Measurements from ENCODE around the gene SENP8. TPM values are rescaled to one million over a fixed set of nuclear protein-coding genes. Genes with fewer than 3 reads are reported as not detected.
"Not testable (repeated sequence)": the region's sequence is repeated elsewhere in the genome, so short reads cannot be mapped to it uniquely, and the experiment has no call there.

SENP8 gene
- total RNA-seq = 1 to 10 TPM; 2.5 TPM

DNA sequence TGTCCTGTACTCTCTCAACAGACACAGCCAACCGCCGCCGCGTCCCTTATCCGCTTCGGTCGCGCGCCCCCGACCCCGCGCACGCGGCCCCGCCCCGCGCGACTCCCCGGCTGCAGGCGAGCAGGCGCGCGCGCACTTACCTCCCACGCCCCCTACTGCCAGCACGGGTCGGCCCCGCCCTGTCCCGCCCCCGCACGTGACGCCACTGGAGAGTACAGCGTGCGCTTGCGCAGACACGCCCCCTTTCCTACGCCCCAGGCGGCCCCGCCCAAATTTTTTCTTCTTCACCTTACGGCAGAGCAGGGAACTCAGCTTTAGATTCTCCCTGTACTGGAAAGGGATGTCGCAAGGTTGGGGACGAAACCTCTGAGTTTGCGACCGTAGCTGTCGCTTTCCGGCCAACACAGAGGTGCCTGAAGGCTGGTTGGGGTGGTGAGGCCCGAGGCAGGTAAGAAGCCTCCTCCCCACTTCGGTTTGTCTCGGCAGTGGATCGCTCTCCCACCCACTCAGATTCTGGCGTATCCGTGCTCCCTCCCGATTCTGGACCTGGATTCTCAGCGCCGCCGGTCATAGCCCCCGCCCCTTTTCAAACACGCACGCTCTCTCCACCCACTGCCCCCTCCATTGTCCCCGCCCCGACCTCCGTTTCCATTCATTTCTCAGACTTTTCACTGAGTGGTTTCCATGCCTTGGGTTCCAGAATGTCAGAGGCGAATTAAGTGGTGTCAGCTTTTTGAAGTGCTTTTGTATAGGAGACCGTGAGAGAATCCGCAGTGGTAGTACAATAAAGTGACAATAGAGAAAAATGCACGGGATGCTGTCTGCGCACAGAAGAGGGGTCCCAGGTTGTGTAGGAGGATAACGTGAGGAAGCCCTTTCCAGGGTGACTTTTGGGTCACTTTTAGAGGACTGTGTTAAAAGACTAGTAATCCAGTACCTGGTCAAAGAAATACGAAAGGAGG lies at the start of gene SENP8, which contains the start of gene MYO9A:
Gene SENP8, plus strand, starts transcription at position 387 of the 962 bp plus-strand sequence. CDS start 21,221 bp downstream, outside the sequence.
Gene MYO9A, minus strand, starts transcription at position 134 of the 962 bp plus-strand sequence. CDS start 71,587 bp downstream, outside the sequence.
- intact Hi-C loops (cut with micrococcal nuclease) = loop anchor here (1.0 to 5.0 kb wide), 5 partner anchors 110 to 569 kb away; partner anchors contain the start of genes ARIH1, BBS4, HEXA and HIGD2B

DNA sequence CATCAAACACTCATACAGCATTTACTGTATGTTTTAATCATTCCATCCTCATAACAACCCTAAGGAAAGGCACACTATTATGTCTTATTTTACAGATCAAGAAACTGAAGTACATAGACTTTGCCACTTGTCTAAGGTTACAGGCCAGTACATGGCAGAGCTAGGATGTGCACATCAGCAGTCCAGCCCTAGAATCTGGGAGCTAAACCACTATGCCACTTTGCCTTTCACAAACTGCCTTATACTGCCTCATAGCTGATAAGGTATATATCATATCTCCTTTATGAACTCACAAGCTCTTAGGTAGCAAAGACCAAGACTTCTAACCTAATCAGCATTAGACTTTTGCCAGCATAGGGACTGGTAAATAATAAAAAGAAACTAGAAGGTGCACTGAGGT lies 49.3 kb upstream of the SENP8 start:
- ChIA-PET POLR2A (no interaction called here), CTCF (no interaction called here)
- intact Hi-C loops (cut with micrococcal nuclease) = no loop called here
- Mint-ChIP-seq H3K36me3 (peaks cover 2% of the 10 kb centered on the region), H3K27ac (no peak overlapping the region), H3K4me3 (no peak overlapping the region), H3K9me3 (no peaks in the 10 kb centered on the region), H3K27me3 (no peaks in the 10 kb centered on the region), H3K4me1 (ENCODE audit: low read depth) (peaks cover 3% of the 10 kb centered on the region)
- DNase-seq = no peak

More for the DNA sequence above, at the start of gene SENP8, which contains the start of gene MYO9A:
- H3K4me1 Mint-ChIP-seq (ENCODE audit: low read depth) = peaks cover 32% of the 10 kb centered on the region
- POLR2A ChIA-PET = interaction anchor here (0.6 to 1.3 kb wide), 4 partner anchors 109 to 709 kb away, joined by 3 to 7 read pairs (median 4); partner anchors contain the start of genes BBS4, HIGD2B and PKM
- H3K36me3 Mint-ChIP-seq = no peaks in the 10 kb centered on the region
- no peaks in the 10 kb centered on the region for H3K9me3 Mint-ChIP-seq
- peak; percentile 100 for DNase-seq
- peak within 1 kb of the TSS; percentile 98 for H3K4me3 Mint-ChIP-seq
- peak within 1 kb of the TSS; percentile 98 for H3K27ac Mint-ChIP-seq
- CTCF ChIA-PET = interaction anchor here (0.7 kb wide), 1 partner anchor 38 kb away, joined by 3 read pairs; no protein-coding TSS in a partner anchor
- no peaks in the 10 kb centered on the region for H3K27me3 Mint-ChIP-seq

DNA sequence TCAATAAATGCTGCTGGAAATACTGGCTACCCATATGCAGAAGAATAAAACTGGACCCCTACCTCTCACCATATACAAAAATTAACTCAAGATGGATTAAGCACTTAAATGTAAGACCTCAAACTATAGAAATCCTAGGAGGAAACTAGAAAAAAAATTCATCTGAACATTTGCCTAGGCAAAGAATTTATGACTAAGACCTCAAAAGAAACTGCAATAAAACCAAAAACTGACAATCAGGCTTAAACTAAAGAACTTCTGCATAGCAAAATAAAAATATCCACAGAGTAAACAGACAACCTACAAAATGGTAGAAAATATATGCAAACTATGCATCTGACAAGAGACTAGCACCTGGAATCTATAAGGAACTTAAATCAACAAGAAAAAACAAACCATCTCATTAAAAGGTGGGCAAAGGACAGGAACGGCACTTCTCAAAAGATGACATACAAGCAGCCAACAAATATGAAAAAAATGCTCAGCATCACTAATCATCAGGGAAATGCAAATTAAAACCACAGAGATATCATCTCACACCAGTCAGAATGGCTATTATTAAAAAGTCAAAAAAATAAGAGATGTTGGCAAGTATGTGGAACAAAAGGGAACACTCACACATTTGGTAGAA lies 47.3 kb upstream of the SENP8 start:
- no peaks in the 10 kb centered on the region for H3K9me3 Mint-ChIP-seq
- ChIA-PET CTCF (no interaction called here), POLR2A (no interaction called here)
- no peak overlapping the region for H3K4me3 Mint-ChIP-seq
- H3K36me3 Mint-ChIP-seq = peaks cover 2% of the 10 kb centered on the region
- no peak for DNase-seq
- H3K4me1 Mint-ChIP-seq (ENCODE audit: low read depth) = peaks cover 7% of the 10 kb centered on the region
- intact Hi-C loops (cut with micrococcal nuclease) = no loop called here
- H3K27me3 Mint-ChIP-seq = no peaks in the 10 kb centered on the region
- H3K27ac Mint-ChIP-seq = no peak overlapping the region

DNA sequence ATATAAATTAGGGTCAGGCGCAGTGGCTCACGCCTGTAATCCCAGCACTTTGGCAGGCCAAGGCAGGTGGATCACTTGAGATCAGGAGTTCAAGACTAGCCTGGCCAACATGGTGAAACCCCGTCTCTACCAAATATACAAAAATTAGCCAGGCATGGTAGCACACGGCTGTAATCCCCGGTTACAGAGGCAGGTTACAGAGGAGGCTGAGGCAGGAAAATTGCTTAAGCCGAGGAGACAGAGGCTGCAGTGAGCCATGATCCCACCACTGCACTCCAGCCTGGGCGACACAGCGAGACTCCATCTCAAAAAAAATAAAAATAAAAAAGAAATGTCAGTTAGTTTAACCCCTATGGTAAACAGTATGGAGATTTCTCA lies 46.8 kb upstream of the SENP8 start:
- H3K4me1 Mint-ChIP-seq (ENCODE audit: low read depth); CTCF ChIA-PET; DNase-seq; POLR2A ChIA-PET; intact Hi-C loops (cut with micrococcal nuclease); H3K27me3 Mint-ChIP-seq; H3K4me3 Mint-ChIP-seq; H3K9me3 Mint-ChIP-seq; H3K36me3 Mint-ChIP-seq; H3K27ac Mint-ChIP-seq: not testable (repeated sequence)

DNA sequence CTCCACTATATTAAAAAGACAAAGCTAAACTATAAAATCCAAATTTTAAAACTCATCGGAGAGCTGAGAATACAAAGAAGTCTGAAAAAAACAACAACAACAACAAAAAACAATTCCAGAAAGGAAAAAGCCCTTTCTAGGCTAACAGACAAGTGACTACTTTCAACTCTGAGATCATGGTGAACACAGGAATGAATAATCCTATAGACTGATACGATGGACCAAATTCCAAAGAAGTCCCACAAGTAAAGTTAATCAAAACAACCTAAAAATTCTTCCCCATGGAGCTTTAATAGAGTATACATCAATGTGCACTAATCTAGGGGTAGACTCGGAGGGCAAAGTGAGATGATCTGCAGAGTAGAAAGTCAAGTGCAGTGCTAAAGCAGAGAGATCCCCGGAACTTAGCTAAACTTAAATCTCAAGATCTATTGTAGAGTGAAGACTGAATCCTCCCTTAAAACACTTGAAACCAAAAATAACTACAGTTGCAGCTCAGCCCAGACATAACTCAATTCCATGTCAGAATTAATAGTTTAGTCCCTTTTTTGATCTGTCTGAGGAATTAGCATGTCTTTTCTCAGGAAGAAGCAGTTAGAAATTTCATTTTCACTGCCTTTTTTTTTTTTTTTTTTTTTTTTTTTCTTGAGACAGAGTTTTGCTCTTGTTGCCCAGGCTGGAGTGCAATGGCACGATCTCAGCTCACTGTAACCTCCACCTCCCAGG lies 43.7 kb upstream of the SENP8 start:
- H3K4me3 Mint-ChIP-seq = no peak overlapping the region
- no peaks in the 10 kb centered on the region for H3K27me3 Mint-ChIP-seq
- no peak for DNase-seq
- no peak overlapping the region for H3K27ac Mint-ChIP-seq
- intact Hi-C loops (cut with micrococcal nuclease) = no loop called here
- ChIA-PET POLR2A (no interaction called here), CTCF (interaction anchor here (0.7 kb wide), 1 partner anchor 387 kb away, joined by 3 read pairs; no protein-coding TSS in a partner anchor)
- H3K36me3 Mint-ChIP-seq = peaks cover 2% of the 10 kb centered on the region
- H3K4me1 Mint-ChIP-seq (ENCODE audit: low read depth) = peaks cover 18% of the 10 kb centered on the region
- no peaks in the 10 kb centered on the region for H3K9me3 Mint-ChIP-seq

DNA sequence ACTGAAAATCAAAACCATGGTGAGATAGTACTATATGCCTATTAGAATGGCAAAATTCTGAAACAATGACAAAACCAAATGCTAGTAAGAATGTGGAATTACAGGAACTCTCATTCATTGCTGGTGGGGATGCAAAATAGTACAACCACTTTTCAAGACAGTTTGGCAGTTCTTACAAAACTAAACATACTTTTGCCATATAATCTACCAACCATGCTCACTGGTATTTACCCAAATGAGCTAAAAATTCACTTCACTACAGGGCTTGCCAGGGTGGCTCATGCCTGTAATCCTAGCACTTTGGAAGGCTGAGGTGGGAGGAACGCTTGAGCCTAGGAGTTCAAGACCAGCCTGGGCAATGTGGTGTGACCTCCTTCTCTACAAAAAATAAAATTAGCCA lies 40.3 kb upstream of the SENP8 start:
- ChIA-PET POLR2A (no interaction called here), CTCF (no interaction called here)
- H3K27me3 Mint-ChIP-seq = no peaks in the 10 kb centered on the region
- no peak overlapping the region for H3K27ac Mint-ChIP-seq
- DNase-seq = no peak
- no peaks in the 10 kb centered on the region for H3K36me3 Mint-ChIP-seq
- H3K4me1 Mint-ChIP-seq (ENCODE audit: low read depth) = peaks cover 15% of the 10 kb centered on the region
- peaks cover 7% of the 10 kb centered on the region for H3K9me3 Mint-ChIP-seq
- intact Hi-C loops (cut with micrococcal nuclease) = no loop called here
- H3K4me3 Mint-ChIP-seq = no peak overlapping the region

DNA sequence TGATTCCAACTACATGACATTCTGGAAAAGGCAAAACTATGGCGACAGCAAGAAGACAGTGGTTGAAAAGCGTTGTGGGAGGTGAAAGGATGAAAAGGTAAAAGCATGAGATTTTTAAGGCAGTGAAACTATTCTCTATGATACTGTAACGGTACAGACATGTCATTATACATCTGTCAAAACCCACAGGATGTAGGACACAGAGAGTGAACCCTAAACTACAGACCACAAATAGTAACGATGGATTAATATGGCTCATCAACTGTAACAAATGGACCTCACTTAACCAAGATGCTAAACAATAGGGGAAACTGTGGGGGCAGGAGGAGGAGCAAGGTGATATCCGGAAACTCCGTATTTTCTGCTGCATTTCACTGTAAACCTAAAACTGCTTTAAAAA lies 39.3 kb upstream of the SENP8 start:
- ChIA-PET POLR2A (no interaction called here), CTCF (no interaction called here)
- Mint-ChIP-seq H3K27ac (no peak overlapping the region), H3K4me1 (ENCODE audit: low read depth) (peaks cover 15% of the 10 kb centered on the region), H3K4me3 (no peak overlapping the region), H3K9me3 (peaks cover 14% of the 10 kb centered on the region), H3K27me3 (no peaks in the 10 kb centered on the region), H3K36me3 (peaks cover 3% of the 10 kb centered on the region)
- no peak for DNase-seq
- intact Hi-C loops (cut with micrococcal nuclease) = no loop called here

DNA sequence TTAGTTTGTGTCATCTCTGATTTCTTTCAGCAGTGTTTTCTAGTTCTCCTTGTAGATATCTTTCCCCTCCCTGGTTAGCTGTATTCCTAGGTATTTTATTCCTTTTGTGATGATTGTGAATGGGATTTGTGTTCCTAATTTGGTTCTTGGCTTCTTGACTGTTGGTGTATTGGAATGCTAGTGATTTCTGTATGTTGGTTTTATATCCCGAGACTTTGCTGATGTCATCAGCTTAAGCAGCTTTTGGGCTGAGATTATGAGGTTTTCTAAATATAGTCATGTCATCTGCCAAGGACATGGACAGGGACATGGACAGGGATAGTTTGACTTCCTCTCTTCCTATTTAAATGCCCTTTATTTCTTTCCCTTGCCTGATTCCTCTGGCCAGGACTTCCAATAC lies 36.0 kb upstream of the SENP8 start:
- Mint-ChIP-seq H3K27me3 (no peaks in the 10 kb centered on the region), H3K36me3 (peaks cover 10% of the 10 kb centered on the region), H3K27ac (no peak overlapping the region), H3K9me3 (peaks cover 19% of the 10 kb centered on the region), H3K4me3 (no peak overlapping the region), H3K4me1 (ENCODE audit: low read depth) (peaks cover 8% of the 10 kb centered on the region)
- no peak for DNase-seq
- ChIA-PET POLR2A (no interaction called here), CTCF (no interaction called here)
- intact Hi-C loops (cut with micrococcal nuclease) = no loop called here

DNA sequence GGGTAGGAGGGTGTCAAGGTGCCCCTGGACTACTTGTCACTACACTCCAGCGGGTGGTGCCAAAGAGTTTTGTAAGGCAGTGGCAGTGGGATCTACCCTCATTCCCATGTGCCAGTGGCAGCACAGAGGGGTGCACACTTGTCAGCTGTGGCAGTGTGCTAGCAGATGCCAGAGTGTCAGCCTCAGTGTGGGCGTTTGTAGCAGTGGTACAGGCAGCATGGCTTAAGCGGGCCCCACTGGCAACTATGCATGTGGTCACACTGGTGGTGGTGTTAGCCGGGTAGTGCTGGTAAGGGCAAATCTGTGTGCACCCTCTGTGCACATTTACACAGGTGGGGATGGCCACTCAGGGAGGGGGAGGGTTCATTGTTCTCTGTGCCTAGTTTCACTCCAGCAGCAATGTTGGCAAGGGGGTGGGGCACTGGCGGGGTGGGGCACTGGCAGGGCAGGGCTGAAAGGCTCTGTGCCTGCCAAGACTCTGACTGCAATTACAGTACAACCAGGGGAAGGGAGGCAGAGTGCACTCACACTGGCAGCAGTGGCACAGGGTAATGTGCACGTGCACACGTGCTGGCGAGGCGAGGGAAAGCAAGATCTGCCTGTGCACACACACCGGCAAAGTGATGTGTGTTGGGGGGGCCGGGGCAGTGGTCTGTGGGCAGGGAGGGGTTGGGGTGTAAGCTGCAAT lies 32.0 kb upstream of the SENP8 start:
- Mint-ChIP-seq H3K36me3 (peaks cover 13% of the 10 kb centered on the region), H3K4me3 (no peak overlapping the region), H3K4me1 (ENCODE audit: low read depth) (no peaks in the 10 kb centered on the region), H3K9me3 (peaks cover 19% of the 10 kb centered on the region), H3K27me3 (no peaks in the 10 kb centered on the region), H3K27ac (no peak overlapping the region)
- intact Hi-C loops (cut with micrococcal nuclease) = no loop called here
- POLR2A ChIA-PET = no interaction called here
- CTCF ChIA-PET = no interaction called here
- DNase-seq = no peak

DNA sequence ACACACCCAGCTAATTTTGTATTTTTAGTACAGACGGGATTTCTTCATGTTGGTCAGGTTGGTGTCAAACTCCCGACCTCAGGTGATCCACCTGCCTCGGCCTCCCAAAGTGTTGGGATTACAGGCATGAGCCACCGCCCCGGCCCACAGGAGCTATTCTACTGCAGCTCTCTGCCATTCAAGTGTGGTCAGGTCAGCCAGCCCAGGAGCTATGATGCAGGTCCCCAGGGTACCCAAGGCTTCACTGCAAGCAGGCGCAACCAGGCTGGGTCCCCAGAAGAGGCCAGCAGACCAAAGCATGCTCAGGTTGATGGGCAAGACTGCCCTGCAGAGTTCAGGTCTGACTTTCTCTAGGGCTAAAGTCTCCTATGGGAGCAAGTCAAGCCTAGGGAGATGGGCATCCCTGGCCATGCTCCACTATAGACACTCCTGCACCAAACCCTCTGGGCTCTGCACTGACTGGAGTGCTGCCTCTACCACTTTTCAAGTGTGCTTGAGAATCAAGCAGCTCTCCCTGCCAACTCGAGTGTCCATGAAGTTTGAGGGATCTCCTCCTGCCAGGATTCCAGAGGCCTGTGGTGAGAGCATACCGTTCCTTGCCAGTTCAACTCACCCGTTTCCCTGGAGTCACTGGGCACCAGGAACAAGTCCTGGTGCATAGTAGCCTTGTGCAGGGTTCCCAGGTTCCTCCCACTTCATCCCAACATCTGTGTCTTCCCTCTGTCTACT lies 31.1 kb upstream of the SENP8 start:
- Mint-ChIP-seq H3K9me3 (peaks cover 18% of the 10 kb centered on the region), H3K27ac (no peak overlapping the region), H3K4me3 (no peak overlapping the region), H3K27me3 (no peaks in the 10 kb centered on the region), H3K4me1 (ENCODE audit: low read depth) (no peaks in the 10 kb centered on the region), H3K36me3 (peaks cover 13% of the 10 kb centered on the region)
- intact Hi-C loops (cut with micrococcal nuclease) = no loop called here
- no peak for DNase-seq
- ChIA-PET CTCF (no interaction called here), POLR2A (no interaction called here)

DNA sequence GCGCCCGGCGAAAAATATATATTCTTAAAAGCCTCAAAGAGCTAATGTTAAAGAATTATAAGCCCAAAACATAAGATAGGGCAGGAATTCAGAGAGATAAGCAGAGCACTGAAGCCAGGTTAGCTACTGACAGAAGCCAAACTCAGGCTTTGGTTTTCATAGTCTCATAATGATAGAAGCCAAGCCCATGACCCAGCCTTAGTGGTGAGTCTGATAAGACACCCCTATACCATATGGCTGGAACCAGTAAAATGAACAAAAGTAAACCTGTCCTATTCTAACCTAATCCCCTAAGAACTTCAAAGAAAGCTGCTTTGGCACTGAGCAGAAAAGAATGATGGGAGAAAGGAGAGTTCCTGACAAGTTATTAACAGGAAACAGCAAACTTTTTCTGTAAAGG lies 26.2 kb upstream of the SENP8 start:
- DNase-seq = no peak
- H3K36me3 Mint-ChIP-seq = peaks cover 3% of the 10 kb centered on the region
- no peaks in the 10 kb centered on the region for H3K27me3 Mint-ChIP-seq
- ChIA-PET CTCF (no interaction called here), POLR2A (interaction anchor here (1.2 kb wide), 1 partner anchor 12 kb away, joined by 3 read pairs; no protein-coding TSS in a partner anchor)
- no peak overlapping the region for H3K27ac Mint-ChIP-seq
- H3K9me3 Mint-ChIP-seq = no peaks in the 10 kb centered on the region
- intact Hi-C loops (cut with micrococcal nuclease) = no loop called here
- H3K4me3 Mint-ChIP-seq = no peak overlapping the region
- no peaks in the 10 kb centered on the region for H3K4me1 Mint-ChIP-seq (ENCODE audit: low read depth)
